Panc1 (cell line): Measurements from ENCODE around the gene PTGDR2.

Experiments
- CTCF ChIP-seq: fragments of 450-650 bp; IDR thresholded peaks from 2 replicates; pipeline ENCODE4 v1.5.1; 2017; ENCODE audit warnings: mild to moderate bottlenecking
- POLR2AphosphoS5 ChIP-seq: IDR thresholded peaks from 2 replicates; pipeline ENCODE4 v1.6.1; 2012; ENCODE audit warnings: mild to moderate bottlenecking, low read depth, low read length, moderate library complexity
- SIN3A ChIP-seq: IDR thresholded peaks from 2 replicates; pipeline ENCODE4 v1.6.1; 2012; ENCODE audit warnings: low read depth, mild to moderate bottlenecking, low read length, moderate library complexity, borderline replicate concordance; ENCODE audit not compliant: insufficient read depth

- peak; percentile 79 for TF ChIP-seq CTCF
- TF ChIP-seq POLR2AphosphoS5 = no peak
- TF ChIP-seq SIN3A = no peak
Observed at GRCh38 chr11:60887556-60887955, 31.8 kb upstream of the PTGDR2 start.
